ENCODE measurements around the gene SETBP1.
A peak's percentile ranks its signal among the peaks of the same experiment; 100 is the strongest.

The SETBP1 gene

GRCh38 chr18:44637210-44638033 is 43.3 kb upstream of the SETBP1 start:
- no peaks in the 10 kb centered on the region for H3K27me3 ChIP-seq (ENCODE audit: insufficient read depth, low read length)
- H3K36me3 ChIP-seq (ENCODE audit: control insufficient read depth in 1 of 2, insufficient read depth in 2 of 2, low read length in 2 of 2) = no peaks in the 10 kb centered on the region

GRCh38 chr18:44638034-44638540 is 42.6 kb upstream of the SETBP1 start:
- Histone ChIP-seq H3K9me3 (ENCODE audit: insufficient read depth, low read depth, low read length) (no peaks in the 10 kb centered on the region), H3K27me3 (ENCODE audit: insufficient read depth, low read length) (no peaks in the 10 kb centered on the region), H3K27ac (ENCODE audit: low read depth, low read length) (no peak overlapping the region), H3K9ac (ENCODE audit: low read length) (no peak overlapping the region), H4K12ac (ENCODE audit: low read depth, low read length) (no peak overlapping the region), H3K79me2 (ENCODE audit: control insufficient read depth, insufficient read depth, low read length, poor library complexity) (no peaks in the 10 kb centered on the region), H3K18ac (ENCODE audit: low read length) (no peak overlapping the region), H2BK12ac (ENCODE audit: low read length) (no peak overlapping the region), H2AK5ac (ENCODE audit: low read length) (no peak overlapping the region), H3K4me2 (ENCODE audit: low read length) (no peak overlapping the region), H3K4me3 (ENCODE audit: low read depth, low read length) (no peak overlapping the region), H3K36me3 (ENCODE audit: control insufficient read depth in 1 of 2, insufficient read depth in 2 of 2, low read length in 2 of 2) (no peaks in the 10 kb centered on the region), H3K14ac (ENCODE audit: low read length) (no peak overlapping the region), H3K4ac (ENCODE audit: low read depth, low read length) (no peak overlapping the region), H3K4me1 (ENCODE audit: control insufficient read depth in 1 of 2, insufficient read depth in 2 of 2, low read length in 2 of 2) (peaks cover 3% of the 10 kb centered on the region in 2 experiments), H4K91ac (ENCODE audit: low read depth, low read length) (no peak overlapping the region), H2AFZ (ENCODE audit: insufficient read depth, low read length, poor library complexity) (no peak overlapping the region), H3K23ac (ENCODE audit: low read length) (no peak overlapping the region), H3K79me1 (ENCODE audit: low read length) (no peaks in the 10 kb centered on the region), H4K8ac (ENCODE audit: low read depth, low read length) (no peak overlapping the region), H2BK5ac (ENCODE audit: low read depth, low read length, poor library complexity) (no peak overlapping the region), H2BK120ac (ENCODE audit: insufficient read depth, low read length, poor library complexity) (no peak overlapping the region)
- WGBS (ENCODE audit: extremely low coverage, insufficient coverage, insufficient read length) = no CpG with 5 or more reads among the region's 4 CpGs
- peak in 1 of 2 donors; percentile 54 for DNase-seq

More at GRCh38 chr18:44637210-44638033, 43.3 kb upstream of the SETBP1 start:
- H2BK120ac ChIP-seq (ENCODE audit: insufficient read depth, low read length, poor library complexity) = no peak overlapping the region
- no peaks in the 10 kb centered on the region for H3K79me2 ChIP-seq (ENCODE audit: control insufficient read depth, insufficient read depth, low read length, poor library complexity)
- H3K18ac ChIP-seq (ENCODE audit: low read length) = no peak overlapping the region
- no peak overlapping the region for H3K23ac ChIP-seq (ENCODE audit: low read length)
- no CpG with 5 or more reads among the region's 5 CpGs for WGBS (ENCODE audit: extremely low coverage, insufficient coverage, insufficient read length)
- no peak overlapping the region for H3K4me3 ChIP-seq (ENCODE audit: low read depth, low read length)
- no peak overlapping the region for H2BK5ac ChIP-seq (ENCODE audit: low read depth, low read length, poor library complexity)
- peak overlapping the region; percentile 42 for H2BK12ac ChIP-seq (ENCODE audit: low read length)
- H4K12ac ChIP-seq (ENCODE audit: low read depth, low read length) = no peak overlapping the region
- H3K4me1 ChIP-seq (ENCODE audit: control insufficient read depth in 1 of 2, insufficient read depth in 2 of 2, low read length in 2 of 2) = peaks cover 3% of the 10 kb centered on the region in 2 experiments
- no peaks in the 10 kb centered on the region for H3K79me1 ChIP-seq (ENCODE audit: low read length)
- no peak overlapping the region for H3K4me2 ChIP-seq (ENCODE audit: low read length)
- H3K9me3 ChIP-seq (ENCODE audit: insufficient read depth, low read depth, low read length) = no peaks in the 10 kb centered on the region
- H2AFZ ChIP-seq (ENCODE audit: insufficient read depth, low read length, poor library complexity) = no peak overlapping the region
- H3K27ac ChIP-seq (ENCODE audit: low read depth, low read length) = no peak overlapping the region
- H3K4ac ChIP-seq (ENCODE audit: low read depth, low read length) = no peak overlapping the region
- no peak overlapping the region for H3K9ac ChIP-seq (ENCODE audit: low read length)
- H4K8ac ChIP-seq (ENCODE audit: low read depth, low read length) = no peak overlapping the region
- no peak overlapping the region for H4K91ac ChIP-seq (ENCODE audit: low read depth, low read length)
- peak; percentile 64 to 89 for DNase-seq
- H3K14ac ChIP-seq (ENCODE audit: low read length) = no peak overlapping the region
- H2AK5ac ChIP-seq (ENCODE audit: low read length) = no peak overlapping the region

- Histone ChIP-seq H2BK12ac (ENCODE audit: low read length) (no peak overlapping the region), H3K4ac (ENCODE audit: low read depth, low read length) (no peak overlapping the region), H4K91ac (ENCODE audit: low read depth, low read length) (no peak overlapping the region), H3K36me3 (ENCODE audit: control insufficient read depth in 1 of 2, insufficient read depth in 2 of 2, low read length in 2 of 2) (no peaks in the 10 kb centered on the region), H4K12ac (ENCODE audit: low read depth, low read length) (no peak overlapping the region), H2AFZ (ENCODE audit: insufficient read depth, low read length, poor library complexity) (no peak overlapping the region), H3K9me3 (ENCODE audit: insufficient read depth, low read depth, low read length) (no peaks in the 10 kb centered on the region), H4K8ac (ENCODE audit: low read depth, low read length) (no peak overlapping the region), H3K23ac (ENCODE audit: low read length) (no peak overlapping the region), H2AK5ac (ENCODE audit: low read length) (no peak overlapping the region), H3K9ac (ENCODE audit: low read length) (no peak overlapping the region), H3K79me2 (ENCODE audit: control insufficient read depth, insufficient read depth, low read length, poor library complexity) (no peaks in the 10 kb centered on the region), H3K27ac (ENCODE audit: low read depth, low read length) (no peak overlapping the region), H2BK5ac (ENCODE audit: low read depth, low read length, poor library complexity) (no peak overlapping the region), H3K4me1 (ENCODE audit: control insufficient read depth in 1 of 2, insufficient read depth in 2 of 2, low read length in 2 of 2) (peaks cover 3 to 5% of the 10 kb centered on the region in 2 experiments), H3K4me3 (ENCODE audit: low read depth, low read length) (no peak overlapping the region), H3K18ac (ENCODE audit: low read length) (no peak overlapping the region), H3K14ac (ENCODE audit: low read length) (no peak overlapping the region), H3K4me2 (ENCODE audit: low read length) (no peak overlapping the region), H3K27me3 (ENCODE audit: insufficient read depth, low read length) (no peaks in the 10 kb centered on the region), H3K79me1 (ENCODE audit: low read length) (no peaks in the 10 kb centered on the region), H2BK120ac (ENCODE audit: insufficient read depth, low read length, poor library complexity) (no peak overlapping the region)
- no CpG with 5 or more reads among the region's 1 CpG for WGBS (ENCODE audit: extremely low coverage, insufficient coverage, insufficient read length)
- peak in 1 of 2 donors; percentile 57 for DNase-seq
These were observed 41.9 kb upstream of the SETBP1 start for GRCh38 chr18:44638811-44639210.

- no CpG with 5 or more reads among the region's 3 CpGs for WGBS (ENCODE audit: extremely low coverage, insufficient coverage, insufficient read length)
- H3K79me1 ChIP-seq (ENCODE audit: low read length) = no peaks in the 10 kb centered on the region
- no peak for DNase-seq
These were observed 37.7 kb upstream of the SETBP1 start for GRCh38 chr18:44643004-44643403.

More at GRCh38 chr18:44643004-44643403, 37.7 kb upstream of the SETBP1 start:
- Histone ChIP-seq H3K9ac (ENCODE audit: low read length) (no peak overlapping the region), H3K14ac (ENCODE audit: low read length) (no peak overlapping the region), H3K79me2 (ENCODE audit: control insufficient read depth, insufficient read depth, low read length, poor library complexity) (no peaks in the 10 kb centered on the region), H3K18ac (ENCODE audit: low read length) (no peak overlapping the region), H3K4me2 (ENCODE audit: low read length) (no peak overlapping the region), H2AFZ (ENCODE audit: insufficient read depth, low read length, poor library complexity) (no peak overlapping the region), H3K4me1 (ENCODE audit: control insufficient read depth in 1 of 2, insufficient read depth in 2 of 2, low read length in 2 of 2) (peaks cover 7 to 9% of the 10 kb centered on the region in 2 experiments), H3K9me3 (ENCODE audit: insufficient read depth, low read depth, low read length) (no peaks in the 10 kb centered on the region), H4K8ac (ENCODE audit: low read depth, low read length) (no peak overlapping the region), H3K27me3 (ENCODE audit: insufficient read depth, low read length) (no peaks in the 10 kb centered on the region), H3K23ac (ENCODE audit: low read length) (no peak overlapping the region), H3K4me3 (ENCODE audit: low read depth, low read length) (no peak overlapping the region), H2BK5ac (ENCODE audit: low read depth, low read length, poor library complexity) (no peak overlapping the region), H3K4ac (ENCODE audit: low read depth, low read length) (no peak overlapping the region), H2BK12ac (ENCODE audit: low read length) (no peak overlapping the region), H3K27ac (ENCODE audit: low read depth, low read length) (no peak overlapping the region), H2AK5ac (ENCODE audit: low read length) (no peak overlapping the region), H3K36me3 (ENCODE audit: control insufficient read depth in 1 of 2, insufficient read depth in 2 of 2, low read length in 2 of 2) (no peaks in the 10 kb centered on the region), H4K91ac (ENCODE audit: low read depth, low read length) (no peak overlapping the region), H4K12ac (ENCODE audit: low read depth, low read length) (no peak overlapping the region), H2BK120ac (ENCODE audit: insufficient read depth, low read length, poor library complexity) (no peak overlapping the region)
